CD14-positive monocyte (primary cell): ENCODE measurements around the gene TJP3. TPM values are rescaled to one million over a fixed set of nuclear protein-coding genes. Genes with fewer than 3 reads are reported as not detected.

ENCODE experiments used
- DNase-seq, 3 donors: peaks; one replicate each; pipeline ENCODE4 v3.0.0-alpha.2; 2011 to 2022
- H2AFZ ChIP-seq: 2 replicates; pipeline ENCODE4 v1.6.0; 2012; ENCODE audit warnings: mild to moderate bottlenecking, low read depth, low read length, inconsistent platforms; ENCODE audit not compliant: insufficient read depth, poor library complexity, severe bottlenecking
- H3K27ac ChIP-seq, 2 donors: 1 replicate in 1 of 2; 2 replicates in 1 of 2; pipeline ENCODE4 v1.5.1; 2012 to 2013; ENCODE audit warnings: low read length in 2 of 2, control low read depth in 1 of 2, inconsistent platforms in 1 of 2, low read depth in 1 of 2, mild to moderate bottlenecking in 1 of 2
- H3K27me3 ChIP-seq, 2 donors: one replicate each; pipeline versions ENCODE4 v1.6.0 to v1.6.1; 2011 to 2013; ENCODE audit warnings: low read length in 2 of 2; ENCODE audit not compliant: control insufficient read depth in 2 of 2, insufficient read depth in 2 of 2
- H3K36me3 ChIP-seq, 2 donors: replicated peaks in 1 of 2; 1 replicate in 1 of 2; 2 replicates in 1 of 2; pipeline versions ENCODE4 v1.5.1 to v1.6.1; 2012 to 2013; ENCODE audit warnings: low read length in 2 of 2, control low read depth in 1 of 2, inconsistent platforms in 1 of 2, mild to moderate bottlenecking in 1 of 2; ENCODE audit not compliant: insufficient read depth in 2 of 2, control insufficient read depth in 1 of 2
- H3K4me1 ChIP-seq, 2 donors: 1 replicate in 1 of 2; 2 replicates in 1 of 2; pipeline versions ENCODE4 v1.5.1 to v1.6.1; 2012 to 2013; ENCODE audit warnings: low read length in 2 of 2, control low read depth in 1 of 2, inconsistent platforms in 1 of 2, mild to moderate bottlenecking in 1 of 2, moderate library complexity in 1 of 2; ENCODE audit not compliant: insufficient read depth in 2 of 2, control insufficient read depth in 1 of 2
- H3K4me2 ChIP-seq: replicated peaks from 2 replicates; pipeline ENCODE3; 2012; ENCODE audit warnings: low read length, moderate library complexity, mild to moderate bottlenecking; ENCODE audit not compliant: poor library complexity, severe bottlenecking; ENCODE audit errors: extremely low read depth
- H3K4me3 ChIP-seq, 3 experiments: fragments of 200-600 bp in 1 of 3; sonication (generic) in 1 of 3; replicated peaks in 1 of 3; 1 replicate in 2 of 3; 2 replicates in 1 of 3; pipeline ENCODE4 v1.5.1; 2011 to 2013; ENCODE audit warnings: low read length in 3 of 3, mild to moderate bottlenecking in 3 of 3, control low read depth in 2 of 3, low read depth in 2 of 3, inconsistent platforms in 1 of 3, moderate library complexity in 1 of 3
- H3K79me2 ChIP-seq: 2 replicates; pipeline ENCODE4 v1.6.0; 2012; ENCODE audit warnings: mild to moderate bottlenecking, control low read depth, inconsistent platforms, low read length, moderate library complexity; ENCODE audit not compliant: insufficient read depth
- H3K9ac ChIP-seq: 2 replicates; pipeline ENCODE4 v1.6.0; 2017; ENCODE audit warnings: low read length, mild to moderate bottlenecking; ENCODE audit not compliant: insufficient read depth, poor library complexity, severe bottlenecking
- H3K9me3 ChIP-seq, 2 donors: replicated peaks in 1 of 2; 1 replicate in 1 of 2; 2 replicates in 1 of 2; pipeline versions ENCODE4 v1.5.1 to v1.6.1; 2012 to 2013; ENCODE audit warnings: low read length in 2 of 2, control low read depth in 1 of 2; ENCODE audit not compliant: control insufficient read depth in 1 of 2, insufficient read depth in 1 of 2
- H4K20me1 ChIP-seq: 2 replicates; pipeline ENCODE4 v1.6.0; 2012; ENCODE audit warnings: mild to moderate bottlenecking, low read length, control low read depth, moderate library complexity; ENCODE audit not compliant: insufficient read depth
- H3K27ac Mint-ChIP-seq, 7 donors: one replicate each; pipeline ENCODE4 v1.8.0; 2020; ENCODE audit warnings: mild to moderate bottlenecking in 7 of 7, mixed read lengths in 7 of 7, moderate library complexity in 6 of 7, inconsistent platforms in 2 of 7
- H3K27me3 Mint-ChIP-seq, 3 donors: one replicate each; pipeline ENCODE4 v1.8.0; 2021 to 2022; ENCODE audit warnings: low read depth in 3 of 3, mild to moderate bottlenecking in 3 of 3, mixed read lengths in 3 of 3, moderate library complexity in 3 of 3, inconsistent platforms in 1 of 3
- H3K36me3 Mint-ChIP-seq, 2 donors: one replicate each; pipeline ENCODE4 v1.8.0; 2020; ENCODE audit warnings: mixed read lengths in 2 of 2, inconsistent platforms in 1 of 2, mild to moderate bottlenecking in 1 of 2
- H3K4me1 Mint-ChIP-seq: one replicate; pipeline ENCODE4 v1.8.0; 2020; ENCODE audit warnings: mild to moderate bottlenecking, mixed read lengths
- H3K4me3 Mint-ChIP-seq, 2 donors: one replicate each; pipeline ENCODE4 v1.8.0; 2020; ENCODE audit warnings: mild to moderate bottlenecking in 2 of 2, mixed read lengths in 2 of 2, moderate library complexity in 1 of 2
- H3K9me3 Mint-ChIP-seq, 7 donors: one replicate each; pipeline ENCODE4 v1.8.0; 2020 to 2022; ENCODE audit warnings: mixed read lengths in 7 of 7, mild to moderate bottlenecking in 6 of 7, moderate library complexity in 6 of 7, inconsistent platforms in 2 of 7
- CTCF ChIP-seq: fragments of 200-600 bp; IDR thresholded peaks from one replicate; pipeline ENCODE4 v1.8.0; 2022; ENCODE audit warnings: antibody characterized with exemption, mild to moderate bottlenecking
- WGBS: methylation state at CpG from one replicate; pipeline ENCODE4 v1.1.5; 2013; ENCODE audit warnings: missing lambda C conversion rate; ENCODE audit not compliant: insufficient coverage; 5-methylcytosine and 5-hydroxymethylcytosine counted together
- intact Hi-C, 2 donors: fragments of 100-400 bp; cut with micrococcal nuclease; formaldehyde crosslinking; loops; one replicate each; pipeline versions ENCODE4 v1.15.0 to v1.15.1; 2023
- polyA plus RNA-seq, 3 donors: library from polyadenylated mRNA; depleted of rRNA in 1 of 3; unstranded in 2 of 3; stranded (reverse) in 1 of 3; fragments of 300-500 nt in 2 of 3; fragments of >200 nt in 1 of 3; fragmentation: Illumina TruSeq in 2 of 3; gene quantifications; 1 replicate in 2 of 3; 2 replicates in 1 of 3; pipeline ENCODE4 v1.2.3, GENCODE V29; 2012 to 2021

The TJP3 gene
- polyA plus RNA-seq, 3 donors, result 0.01 TPM; not detected in 2

GRCh38 chr19:3667037-3667638 lies 41.0 kb upstream of the TJP3 start:
- Mint-ChIP-seq H3K27ac (peak overlapping the region in 1 of 7 donors; percentile 51), H3K9me3 (peaks cover 0 to 2% (median 0%) of the 10 kb centered on the region in 7 donors), H3K27me3 (peaks cover 12 to 20% (median 13%) of the 10 kb centered on the region in 3 donors), H3K4me3 (no peak overlapping the region), H3K36me3 (peaks cover 40 to 61% of the 10 kb centered on the region in 2 donors), H3K4me1 (peaks cover 16% of the 10 kb centered on the region)
- peaks cover 16 to 20% of the 10 kb centered on the region in 2 donors for H3K4me1 ChIP-seq
- no peak overlapping the region for H3K27ac ChIP-seq
- no peaks in the 10 kb centered on the region for H3K9me3 ChIP-seq
- H3K4me3 ChIP-seq, result no peak overlapping the region
- 91% methylated on average over 16 of the region's 18 CpGs for WGBS
- H3K4me2 ChIP-seq, result no peak overlapping the region
- H2AFZ ChIP-seq, result no peak overlapping the region
- H3K9ac ChIP-seq, result no peak overlapping the region
- H3K36me3 ChIP-seq, result peaks cover 30 to 50% of the 10 kb centered on the region in 2 donors
- intact Hi-C loops, result loop anchor here (5.0 kb wide), 2 partner anchors 40 to 155 kb away; partner anchors contain the start of gene TJP3 (in 2 of the 2)
- DNase-seq, result no peak
- peaks cover 11% of the 10 kb centered on the region for H3K79me2 ChIP-seq
- no peak for TF ChIP-seq CTCF
- peaks cover 90% of the 10 kb centered on the region for H4K20me1 ChIP-seq
- H3K27me3 ChIP-seq, result peaks cover 3 to 15% of the 10 kb centered on the region in 2 donors

- H3K36me3 Mint-ChIP-seq, result peaks cover 42 to 55% of the 10 kb centered on the region in 2 donors
- no peak overlapping the region for H3K27ac Mint-ChIP-seq
- H4K20me1 ChIP-seq, result peaks cover 94% of the 10 kb centered on the region
- H3K4me3 ChIP-seq, result no peak overlapping the region
- H3K27me3 ChIP-seq, result peaks cover 3 to 18% of the 10 kb centered on the region in 2 donors
- H3K27ac ChIP-seq, result no peak overlapping the region
- H3K27me3 Mint-ChIP-seq, result peaks cover 13 to 26% (median 15%) of the 10 kb centered on the region in 3 donors
- DNase-seq, result no peak
- H3K4me1 ChIP-seq, result peaks cover 21 to 25% of the 10 kb centered on the region in 2 donors
- peaks cover 20% of the 10 kb centered on the region for H3K4me1 Mint-ChIP-seq
- no peaks in the 10 kb centered on the region for H3K9me3 ChIP-seq
- 81% methylated on average over 14 of the region's 17 CpGs for whole genome bisulfite sequencing
- TF ChIP-seq CTCF, result no peak
- peaks cover 0 to 2% (median 0%) of the 10 kb centered on the region in 7 donors for H3K9me3 Mint-ChIP-seq
- H3K4me3 Mint-ChIP-seq, result no peak overlapping the region
- intact Hi-C loops, result loop anchor here (5.0 kb wide), 2 partner anchors 40 to 155 kb away; partner anchors contain the start of gene TJP3 (in 2 of the 2)
- H3K4me2 ChIP-seq, result no peak overlapping the region
- peaks cover 27 to 44% of the 10 kb centered on the region in 2 donors for H3K36me3 ChIP-seq
- no peak overlapping the region for H2AFZ ChIP-seq
- H3K9ac ChIP-seq, result no peak overlapping the region
- H3K79me2 ChIP-seq, result peaks cover 11% of the 10 kb centered on the region
Observed at GRCh38 chr19:3667766-3668165, 40.4 kb upstream of the TJP3 start.
